GM18498 (cell line): Measurements from ENCODE around the gene GCSAM.
A peak's percentile ranks its signal among the peaks of the same experiment; 100 is the strongest.
"Not testable (repeated sequence)": the region's sequence is repeated elsewhere in the genome, so short reads cannot be mapped to it uniquely, and the experiment has no call there.

Source experiments
- ATAC-seq: cut with Tn5 transposase; IDR thresholded peaks from one replicate; pipeline ENCODE4 v1.9.1; 2021; ENCODE audit warnings: mild to moderate bottlenecking, moderate library complexity; ENCODE audit not compliant: unreplicated experiment

Gene GCSAM

GRCh38 chr3:112074616-112075497 is 58.2 kb downstream of the GCSAM start:
- peak; percentile 99 for ATAC-seq

- no peak for ATAC-seq
These were observed 59.0 kb downstream of the GCSAM start for GRCh38 chr3:112074006-112074405.

GRCh38 chr3:112072387-112073060 is 60.5 kb downstream of the GCSAM start:
- ATAC-seq = not testable (repeated sequence)
